GM12864 (cell line): ENCODE measurements around the gene VPS37B.

Experiments used
- DNase-seq: peaks from one replicate; pipeline ENCODE4 v3.0.0-alpha.2; 2011; ENCODE audit warnings: low read depth
- H3K4me3 ChIP-seq: 2 replicates; pipeline ENCODE4 v1.5.1; 2011; ENCODE audit warnings: mild to moderate bottlenecking, low read depth, low read length, control low read depth
- TF ChIP-seq, protein P1 (sequence below): IDR thresholded peaks from 2 replicates; pipeline ENCODE4 v1.5.1; 2011; ENCODE audit warnings: low read depth, mild to moderate bottlenecking, moderate library complexity, low read length, control low read depth, inconsistent platforms; ENCODE audit errors: missing control alignments

Gene VPS37B

DNA sequence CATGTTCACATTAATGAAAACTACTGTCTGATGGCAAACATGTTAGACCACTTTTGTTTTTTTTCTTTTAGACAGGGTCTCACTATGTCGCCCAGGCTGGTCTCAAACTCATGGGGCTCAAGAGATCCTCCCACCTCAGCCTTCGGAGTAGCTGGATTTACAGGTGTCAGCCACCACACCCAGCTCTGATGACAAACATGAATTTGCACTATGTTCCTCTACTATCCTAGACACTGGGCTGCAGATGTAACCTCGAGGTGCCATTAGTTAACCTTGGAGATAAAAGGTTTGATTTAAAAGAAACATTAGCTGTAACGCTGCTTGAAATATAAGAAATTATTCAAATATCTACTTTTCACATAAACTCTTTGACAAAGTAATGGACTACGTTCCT lies 8.1 kb downstream of the VPS37B start:
- DNase-seq = no peak
- TF ChIP-seq, protein P1, sequence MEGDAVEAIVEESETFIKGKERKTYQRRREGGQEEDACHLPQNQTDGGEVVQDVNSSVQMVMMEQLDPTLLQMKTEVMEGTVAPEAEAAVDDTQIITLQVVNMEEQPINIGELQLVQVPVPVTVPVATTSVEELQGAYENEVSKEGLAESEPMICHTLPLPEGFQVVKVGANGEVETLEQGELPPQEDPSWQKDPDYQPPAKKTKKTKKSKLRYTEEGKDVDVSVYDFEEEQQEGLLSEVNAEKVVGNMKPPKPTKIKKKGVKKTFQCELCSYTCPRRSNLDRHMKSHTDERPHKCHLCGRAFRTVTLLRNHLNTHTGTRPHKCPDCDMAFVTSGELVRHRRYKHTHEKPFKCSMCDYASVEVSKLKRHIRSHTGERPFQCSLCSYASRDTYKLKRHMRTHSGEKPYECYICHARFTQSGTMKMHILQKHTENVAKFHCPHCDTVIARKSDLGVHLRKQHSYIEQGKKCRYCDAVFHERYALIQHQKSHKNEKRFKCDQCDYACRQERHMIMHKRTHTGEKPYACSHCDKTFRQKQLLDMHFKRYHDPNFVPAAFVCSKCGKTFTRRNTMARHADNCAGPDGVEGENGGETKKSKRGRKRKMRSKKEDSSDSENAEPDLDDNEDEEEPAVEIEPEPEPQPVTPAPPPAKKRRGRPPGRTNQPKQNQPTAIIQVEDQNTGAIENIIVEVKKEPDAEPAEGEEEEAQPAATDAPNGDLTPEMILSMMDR = no peak
- H3K4me3 ChIP-seq = no peak overlapping the region; the same call in 1 of the 2 replicates

DNA sequence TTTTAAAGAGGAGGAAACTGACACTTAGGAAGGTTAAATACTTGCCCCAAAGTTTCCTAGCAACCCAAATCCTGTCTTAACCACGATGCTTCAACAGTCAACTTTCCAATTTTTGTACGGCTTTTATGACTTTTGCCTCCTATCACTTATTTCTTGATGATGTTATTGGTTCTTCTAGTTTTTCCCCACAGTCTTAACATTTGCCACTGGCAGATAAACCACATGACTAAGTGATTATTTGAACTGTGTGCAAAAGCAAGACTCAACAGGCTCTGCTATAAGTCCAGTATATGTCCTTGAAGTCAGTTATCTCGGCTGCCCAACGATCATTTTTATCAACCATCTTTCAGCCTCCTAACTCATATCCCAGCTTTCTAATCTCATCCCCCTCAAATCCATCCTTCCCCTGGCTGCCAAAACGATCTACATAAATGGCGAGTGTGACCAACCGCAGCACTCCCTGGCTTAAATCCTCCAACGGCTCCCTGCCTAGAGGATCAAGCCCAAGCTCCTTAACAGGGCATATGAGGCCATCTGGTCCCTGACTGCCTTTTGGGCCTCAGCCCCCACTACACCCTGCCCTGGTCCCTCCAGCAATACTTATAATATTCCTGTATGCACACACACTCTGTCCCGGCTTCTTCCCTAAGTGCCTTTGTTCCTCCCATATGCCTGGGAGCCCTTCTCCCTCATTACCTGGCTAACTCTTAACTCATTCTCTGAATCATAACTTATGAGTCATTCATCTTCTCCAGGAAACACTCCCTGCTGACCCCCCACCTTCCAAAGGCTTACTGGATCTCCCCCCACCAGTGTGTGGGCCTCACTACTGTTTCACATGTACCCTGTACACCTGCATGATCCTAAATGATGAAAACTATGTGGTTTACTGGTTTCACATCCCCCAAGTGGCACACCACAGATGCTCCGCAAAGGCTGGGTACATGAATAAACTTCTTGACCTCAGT lies 8.8 kb downstream of the VPS37B start:
- peak; percentile 86 for DNase-seq

DNA sequence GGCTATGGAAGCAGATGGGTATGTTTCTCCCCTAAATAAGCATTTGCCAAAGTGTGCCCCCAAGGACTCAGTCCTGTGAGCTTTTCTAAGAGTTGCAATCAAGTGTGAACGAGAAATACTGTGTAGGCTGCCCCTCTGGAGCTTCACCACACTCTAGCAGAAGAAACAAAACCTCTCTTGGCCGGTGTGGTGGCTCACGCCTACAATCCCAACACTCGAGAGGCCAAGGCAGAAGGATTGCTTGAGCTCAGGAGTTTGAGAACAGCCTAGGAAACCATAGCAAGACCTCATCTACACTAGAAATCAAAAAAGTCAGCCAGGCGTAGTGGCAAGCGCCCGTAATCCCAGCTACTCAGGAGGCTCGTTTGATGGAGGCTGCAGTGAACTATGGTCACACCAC lies 9.8 kb downstream of the VPS37B start:
- TF ChIP-seq, protein P1 = no peak
- H3K4me3 ChIP-seq = no peak overlapping the region
- no peak for DNase-seq

More for the DNA sequence above, 8.8 kb downstream of the VPS37B start:
- H3K4me3 ChIP-seq = no peak overlapping the region
- TF ChIP-seq, protein P1 = no peak

DNA sequence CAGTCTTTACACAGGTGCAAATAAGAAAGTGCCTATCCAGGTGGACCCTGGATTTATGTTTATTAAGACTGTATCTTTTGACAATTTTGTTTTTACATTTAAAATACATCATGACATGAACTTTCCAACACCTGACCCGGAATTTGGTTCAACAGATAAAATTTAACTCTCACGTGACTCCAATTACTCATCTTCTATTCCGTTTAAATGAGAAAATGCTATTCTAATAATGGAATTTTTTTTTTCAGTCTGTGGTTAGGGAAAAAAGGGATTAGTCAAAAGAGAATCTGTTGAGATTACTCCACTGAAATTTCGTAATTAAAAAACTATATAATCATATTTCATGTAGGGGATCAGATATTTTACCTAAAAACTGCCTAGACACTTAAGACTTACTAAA lies 11.1 kb downstream of the VPS37B start:
- DNase-seq = no peak
- TF ChIP-seq, protein P1 = no peak
- no peak overlapping the region for H3K4me3 ChIP-seq

DNA sequence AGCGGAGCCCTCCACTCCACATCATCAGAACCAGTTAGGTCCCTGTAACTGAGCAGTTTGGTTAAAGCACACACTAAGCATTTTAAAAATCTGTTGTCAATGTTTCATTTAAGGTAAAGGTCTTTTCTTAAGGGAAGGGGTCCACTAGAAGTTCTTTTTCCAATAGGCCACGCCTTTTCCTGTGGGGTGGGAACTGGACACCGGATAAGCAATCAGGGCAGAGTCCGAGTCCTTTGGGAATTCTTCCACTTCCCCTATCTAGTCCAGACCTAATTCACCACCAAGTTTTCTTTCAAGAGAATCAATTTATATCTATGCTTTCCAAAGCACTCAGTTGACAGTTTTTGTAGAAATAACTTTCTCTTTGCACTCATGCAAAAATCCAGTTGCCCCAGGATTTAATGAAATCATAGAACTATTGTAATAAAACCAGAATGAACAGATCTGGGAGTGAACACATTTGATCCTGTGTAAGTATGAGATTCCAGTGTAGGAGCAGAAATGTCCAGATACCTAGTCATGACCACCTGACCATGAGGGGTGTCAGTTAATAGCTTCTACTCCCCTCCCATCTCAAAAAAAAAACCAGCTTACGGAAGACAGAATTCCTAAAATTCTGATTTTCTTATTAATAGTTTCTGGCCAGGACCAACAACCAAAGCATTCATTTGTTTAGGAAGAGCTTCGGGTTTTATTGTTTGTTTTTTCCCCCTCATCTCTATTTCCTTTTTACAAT lies 11.7 kb downstream of the VPS37B start:
- no peak overlapping the region for H3K4me3 ChIP-seq
- DNase-seq = no peak
- TF ChIP-seq, protein P1 = no peak

DNA sequence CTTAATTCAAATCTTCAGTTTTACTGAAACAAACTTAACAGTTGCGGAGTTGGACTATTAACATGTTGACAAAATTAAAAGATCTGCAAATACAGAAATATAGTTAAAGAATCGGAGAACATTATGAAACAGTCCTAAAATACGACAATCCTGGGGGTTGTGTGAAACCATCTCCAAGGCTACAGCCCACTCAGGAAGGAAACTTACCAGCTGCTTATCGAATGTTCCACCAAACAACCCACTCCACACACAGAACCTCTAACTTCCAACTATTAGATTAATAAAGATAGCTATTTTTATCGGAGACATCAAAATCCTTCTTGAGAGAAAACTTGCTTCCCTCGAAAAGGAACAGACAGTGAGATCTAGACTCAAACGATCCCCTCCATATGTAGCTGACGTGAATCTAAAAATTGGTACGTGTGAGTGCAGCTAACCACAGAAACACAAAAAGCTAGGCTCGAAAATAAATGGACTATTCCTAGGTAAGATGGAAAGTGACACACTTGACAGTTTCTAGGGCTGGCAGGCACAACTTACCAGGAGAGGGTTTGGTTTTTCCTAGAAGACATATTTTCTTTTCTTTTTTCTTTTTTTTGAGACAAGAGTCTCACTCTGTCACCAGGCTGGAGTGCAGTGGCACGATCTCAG lies 12.9 kb downstream of the VPS37B start:
- DNase-seq = no peak
- no peak overlapping the region for H3K4me3 ChIP-seq
- TF ChIP-seq, protein P1 = no peak
